Kasumi-1 (cell line): ENCODE data around the gene FPGS.
"Not testable (repeated sequence)": the region's sequence is repeated elsewhere in the genome, so short reads cannot be mapped to it uniquely, and the experiment has no call there.

Experiments
- DNase-seq, 2 experiments: peaks; one replicate each; lab custom pipeline; 2025; lab: John Stamatoyannopoulos, UW

Gene FPGS

GRCh38 chr9:127771570-127772189, 31.0 kb upstream of the FPGS start:
- DNase-seq, result no peak

- no peak for DNase-seq
These were observed 30.1 kb upstream of the FPGS start for GRCh38 chr9:127772603-127773002.

GRCh38 chr9:127773272-127773671, 29.4 kb upstream of the FPGS start:
- no peak for DNase-seq

DNA sequence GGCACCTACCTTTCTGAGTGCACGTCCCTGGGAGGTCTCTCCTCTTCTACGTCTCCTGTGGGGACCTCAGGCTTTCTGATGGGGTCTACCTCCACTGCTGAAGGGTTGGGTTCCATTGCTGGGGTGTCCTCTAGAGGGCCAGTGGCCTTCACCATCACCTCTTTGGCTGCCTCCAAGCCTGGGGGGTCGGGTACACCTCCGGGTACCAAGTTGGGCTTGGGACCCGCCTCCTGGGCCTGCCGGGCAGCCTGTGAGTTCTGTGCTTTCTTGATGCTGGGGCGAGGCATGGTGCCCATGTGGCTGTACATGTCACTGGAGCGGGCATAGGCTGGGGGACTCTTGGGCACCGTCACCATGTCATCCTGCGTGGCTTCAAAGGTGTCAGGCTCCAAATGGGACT, 28.7 kb upstream of the FPGS start:
- DNase-seq, result no peak

DNA sequence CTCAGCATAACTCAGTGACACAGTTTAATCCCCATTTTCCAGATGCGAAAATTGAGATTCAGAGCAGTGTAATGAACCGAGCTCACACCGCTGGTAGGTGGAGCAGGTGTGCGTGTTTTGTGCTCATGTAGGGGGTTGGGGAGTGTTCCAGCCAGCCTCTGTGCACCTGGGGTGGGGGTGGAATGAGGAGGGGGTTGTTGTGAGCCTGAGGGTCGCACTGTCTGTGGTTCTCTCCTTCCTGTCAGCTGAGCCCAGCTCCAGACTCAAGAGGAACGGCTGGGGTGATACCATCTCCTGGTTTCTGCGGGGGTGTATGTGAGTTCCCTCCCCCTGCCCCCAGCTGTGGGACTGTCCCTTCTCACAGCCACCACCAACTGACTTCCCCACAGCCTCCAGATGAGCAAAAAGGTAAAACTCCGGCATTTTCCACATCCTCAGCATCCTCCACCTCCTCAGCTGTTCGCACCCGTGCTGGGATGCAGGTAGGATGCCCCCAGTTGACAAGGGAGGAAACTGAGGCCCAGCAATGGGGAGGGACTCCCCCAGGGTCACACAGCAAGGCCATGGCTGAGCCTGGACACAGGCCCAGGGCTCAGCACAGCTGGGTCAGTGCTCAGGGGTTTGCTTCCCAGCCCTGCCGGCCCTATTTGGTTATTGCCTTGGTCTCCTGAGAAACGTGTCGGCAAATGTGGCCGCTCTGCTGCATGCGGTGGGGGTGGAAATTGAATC, 26.3 kb upstream of the FPGS start:
- peak; percentile 79 to 84 for DNase-seq

DNA sequence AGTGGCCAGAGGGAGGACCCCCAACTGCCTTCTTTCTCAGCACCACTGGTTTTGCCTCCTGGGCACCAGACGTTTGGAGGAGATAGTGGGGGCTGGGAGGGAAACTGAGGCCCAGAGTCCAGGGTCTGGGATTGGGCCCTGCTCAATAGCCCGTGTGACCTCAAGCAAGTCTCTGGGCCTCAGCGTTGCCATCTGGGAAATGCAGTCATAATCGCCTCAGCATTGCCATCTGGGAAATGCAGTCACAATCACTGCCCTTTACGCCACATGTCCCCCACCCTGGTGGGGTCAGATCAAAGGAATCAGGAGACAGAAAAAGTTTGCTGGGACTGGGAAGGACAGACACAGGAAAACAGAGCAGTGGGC, 25.8 kb upstream of the FPGS start:
- DNase-seq, result no peak

DNA sequence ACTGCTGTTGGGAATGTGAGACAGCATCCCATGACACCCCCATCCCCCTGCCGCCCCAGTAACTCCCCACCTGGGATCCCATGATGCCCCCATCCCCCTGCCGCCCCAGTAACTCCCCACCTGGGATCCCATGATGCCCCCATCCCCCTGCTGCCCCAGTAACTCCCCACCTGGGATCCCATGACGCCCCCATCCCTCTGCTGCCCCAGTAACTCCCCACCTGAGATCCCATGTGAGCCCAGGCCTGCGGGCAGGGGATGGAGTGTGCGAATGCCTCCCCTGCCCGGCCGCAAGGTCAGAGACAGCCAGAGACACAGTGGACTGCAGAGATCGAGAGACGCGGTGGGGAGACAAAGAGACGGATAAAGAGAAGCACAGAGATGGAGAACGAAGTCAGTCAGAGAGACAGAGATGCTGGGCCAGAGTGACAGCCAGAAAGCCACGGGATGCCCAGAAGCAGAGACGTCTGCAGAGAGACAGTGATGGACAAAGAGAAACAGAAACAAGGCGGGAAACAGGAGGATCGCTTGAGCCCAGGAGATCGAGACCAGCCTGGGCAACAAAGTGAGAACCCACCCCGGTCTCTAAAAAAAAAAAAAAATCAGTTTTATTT, 25.2 kb upstream of the FPGS start:
- DNase-seq, result no peak

- DNase-seq, result peak; percentile 48 to 57
These were observed 24.2 kb upstream of the FPGS start, which contains the start of gene SH2D3C for GRCh38 chr9:127778280-127779135. Gene SH2D3C, minus strand, starts transcription at chr9:127778666. Its CDS starts 39 bp downstream, at chr9:127778627.

DNA sequence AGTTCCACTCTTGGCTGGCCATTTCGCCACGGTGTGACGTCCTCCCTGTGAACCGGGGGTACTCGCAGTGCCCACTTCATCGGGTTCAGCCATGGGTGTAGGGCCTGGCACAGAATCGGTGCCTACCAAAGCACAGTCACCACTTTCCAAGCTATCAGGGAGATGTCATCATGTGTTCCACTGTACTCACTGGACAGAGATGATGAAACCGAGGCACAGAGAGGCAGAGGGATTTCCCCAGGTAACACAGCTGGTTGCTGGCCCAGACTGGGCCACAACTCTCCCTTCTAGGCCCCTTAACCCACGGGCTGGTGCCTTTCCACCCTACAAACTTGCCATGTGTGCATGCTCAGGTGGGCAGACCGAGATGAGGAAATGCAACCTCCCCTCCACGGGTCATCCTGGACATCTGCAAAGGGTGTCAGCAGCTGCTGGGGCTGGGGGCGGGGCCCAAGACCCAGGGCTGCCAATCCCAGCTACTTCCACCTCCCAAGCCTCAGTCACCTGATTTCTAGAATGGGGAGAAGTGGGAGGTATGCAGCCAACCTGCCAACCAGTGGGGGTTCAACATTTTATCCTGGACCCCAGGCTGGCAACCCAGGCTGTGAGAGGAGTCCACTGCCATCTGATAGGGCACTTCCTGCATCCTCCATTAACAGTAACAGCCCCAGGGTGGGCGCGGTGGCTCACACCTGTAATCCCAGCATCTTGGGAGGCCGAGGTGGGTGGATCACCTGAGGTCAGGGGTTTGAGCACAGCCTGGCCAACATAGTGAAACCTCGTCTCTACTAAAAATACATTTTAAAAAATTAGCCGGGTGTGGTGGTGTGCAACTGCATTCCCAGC, 23.3 kb upstream of the FPGS start:
- DNase-seq, result no peak

DNA sequence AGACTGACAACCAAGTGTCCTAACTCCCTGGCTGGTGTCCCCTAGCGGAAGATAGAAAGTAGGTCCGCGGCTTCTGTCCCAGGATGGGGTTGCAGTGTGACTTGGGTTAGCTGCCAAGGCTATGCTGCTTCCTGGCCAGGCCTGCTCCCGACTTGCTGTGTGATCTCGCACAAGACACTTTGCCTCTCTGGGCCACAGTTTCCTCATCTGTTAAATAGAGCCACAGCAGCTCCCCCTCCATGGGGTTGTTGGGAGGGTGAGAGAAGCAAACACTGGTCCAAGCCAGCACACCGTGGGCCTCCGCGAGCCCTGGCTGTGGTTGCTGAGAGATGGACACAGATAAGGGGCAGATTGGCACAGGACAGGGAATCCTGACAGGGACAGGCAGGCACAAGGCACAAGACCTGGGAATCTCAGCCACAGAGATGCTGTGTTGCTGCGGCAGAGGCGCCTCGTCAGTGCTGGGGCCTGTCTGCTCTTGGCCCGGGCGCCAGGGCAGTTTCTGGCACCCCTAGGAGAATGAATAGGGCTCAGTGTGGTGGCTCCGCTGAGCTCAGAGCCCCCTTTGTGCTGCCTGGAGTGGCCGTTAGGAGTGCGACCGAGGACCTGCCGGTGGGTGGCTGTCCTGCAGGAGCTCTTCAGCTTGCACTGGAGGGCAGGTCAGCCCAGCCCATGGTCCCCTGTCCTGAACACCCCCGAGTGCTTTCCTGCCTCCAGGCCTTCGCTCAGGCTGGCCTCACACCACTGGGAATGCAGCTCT, 22.4 kb upstream of the FPGS start:
- DNase-seq, result no peak

DNA sequence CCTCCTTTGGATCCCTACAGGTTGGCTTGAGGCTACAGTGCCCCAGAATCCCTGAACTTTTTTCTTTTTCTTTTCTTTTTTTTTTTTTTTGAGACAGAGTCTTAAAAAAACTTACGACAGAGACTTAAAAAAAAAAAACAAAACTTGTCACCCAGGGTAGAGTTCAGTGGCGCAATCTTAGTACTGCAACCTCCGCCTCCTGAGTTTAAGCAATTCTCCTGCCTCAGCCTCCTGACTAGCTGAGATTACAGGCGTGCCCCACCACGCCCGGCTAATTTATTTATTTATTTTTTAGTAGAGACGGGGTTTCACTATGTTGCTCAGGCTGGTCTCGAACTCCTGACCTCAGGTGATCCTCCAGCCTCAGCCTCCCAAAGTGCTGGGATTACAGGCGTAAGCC, 21.8 kb upstream of the FPGS start:
- not testable (repeated sequence) for DNase-seq

GRCh38 chr9:127781806-127782205, 20.9 kb upstream of the FPGS start:
- DNase-seq, result no peak

DNA sequence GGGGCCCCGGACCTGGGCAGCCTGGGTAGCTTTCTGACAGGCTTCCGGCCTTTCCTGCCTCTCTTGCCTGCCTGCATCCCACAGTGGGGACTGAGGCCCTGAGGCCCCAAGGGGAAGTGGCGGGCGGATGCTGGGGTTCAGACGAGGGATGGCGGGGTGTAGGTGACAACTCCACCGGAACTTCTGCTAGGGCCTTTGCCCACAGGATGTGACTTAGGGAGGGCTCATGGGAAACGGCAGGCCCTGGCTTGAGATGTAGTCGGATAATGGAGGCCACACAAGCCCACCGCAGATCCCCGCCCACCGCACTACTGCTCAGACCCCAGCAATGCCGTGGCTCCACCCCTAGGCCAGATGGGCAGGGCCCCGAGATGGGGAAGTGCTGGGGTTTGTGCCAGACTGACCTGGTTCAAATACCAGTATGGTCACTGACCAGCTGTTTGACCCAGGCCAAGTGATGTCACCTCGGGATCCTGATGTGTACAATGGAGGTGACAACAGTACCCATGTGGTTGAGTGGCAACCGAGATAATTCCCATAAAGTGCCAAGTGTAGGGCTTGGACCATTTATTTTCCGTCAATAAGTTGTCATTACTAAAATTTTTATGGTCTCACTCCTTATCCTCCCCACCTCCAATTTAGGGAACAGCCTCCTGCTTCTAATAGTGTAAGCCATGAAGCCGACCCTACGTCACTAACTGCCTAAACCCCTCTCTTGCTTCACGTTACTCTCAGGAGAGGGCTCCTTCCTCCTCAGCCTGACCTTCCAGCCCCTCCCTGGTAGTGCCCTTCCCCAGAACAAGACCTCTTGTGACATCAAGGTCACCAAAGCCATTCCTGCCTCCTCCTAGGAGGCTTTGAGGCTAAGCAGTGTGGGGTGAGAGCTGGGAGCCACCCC, 19.3 kb upstream of the FPGS start:
- peak; percentile 98 to 99 for DNase-seq

DNA sequence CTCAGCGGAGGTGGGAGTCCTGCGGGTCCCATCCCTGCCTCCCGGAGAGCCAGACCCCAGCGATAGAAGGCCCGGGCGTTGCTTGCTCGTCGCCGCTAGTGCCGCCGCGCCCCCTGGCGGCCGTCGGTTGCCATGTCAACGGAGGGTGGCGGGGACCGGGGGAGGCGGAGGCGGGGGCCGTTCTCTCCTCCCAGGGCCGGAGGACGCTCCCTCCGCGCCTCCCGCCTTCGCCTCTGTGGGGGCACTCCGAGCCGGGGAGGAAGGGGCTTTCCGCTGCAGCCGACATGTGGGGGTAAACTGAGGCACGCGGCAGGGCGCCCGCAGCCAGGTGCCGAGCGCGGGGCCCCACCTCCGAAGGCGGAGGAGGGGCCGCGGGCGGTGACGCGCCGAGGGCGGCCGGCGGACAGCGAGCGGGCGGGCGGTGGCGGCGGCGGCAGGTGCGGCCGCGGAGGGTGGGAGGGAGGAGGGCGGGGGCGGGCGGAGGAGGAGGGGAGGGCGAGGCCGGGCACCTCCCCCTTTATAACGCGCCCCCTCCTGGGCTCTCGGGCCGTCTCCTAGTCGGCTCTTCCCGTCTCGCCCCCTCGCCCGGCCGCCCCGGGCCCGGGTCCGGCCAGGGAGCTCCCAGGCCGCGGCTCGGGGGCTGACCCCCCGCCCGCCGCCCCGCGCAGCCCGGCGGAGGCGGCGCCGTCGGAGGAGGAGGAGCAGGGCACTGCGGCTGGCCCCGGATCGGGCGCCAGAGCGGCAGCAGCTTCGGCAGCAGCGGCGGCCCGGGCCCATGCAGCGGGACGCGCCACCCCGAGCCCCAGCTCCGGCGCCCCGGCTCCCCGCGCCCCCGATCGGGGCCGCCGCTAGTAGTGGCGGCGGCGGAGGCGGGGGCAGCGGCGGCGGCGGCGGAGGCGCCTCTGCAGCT, 17.4 kb upstream of the FPGS start:
- peak; percentile 65 to 71 for DNase-seq

GRCh38 chr9:127785933-127786772, 16.5 kb upstream of the FPGS start, which contains the start of gene CDK9:
Gene CDK9, plus strand, starts transcription at chr9:127786034. Its CDS starts 115 bp downstream, at chr9:127786149.
- DNase-seq, result peak; percentile 79 to 82

- peak in 1 of 2 experiments; percentile 45 for DNase-seq
These were observed 15.9 kb upstream of the FPGS start for GRCh38 chr9:127786773-127787104.

DNA sequence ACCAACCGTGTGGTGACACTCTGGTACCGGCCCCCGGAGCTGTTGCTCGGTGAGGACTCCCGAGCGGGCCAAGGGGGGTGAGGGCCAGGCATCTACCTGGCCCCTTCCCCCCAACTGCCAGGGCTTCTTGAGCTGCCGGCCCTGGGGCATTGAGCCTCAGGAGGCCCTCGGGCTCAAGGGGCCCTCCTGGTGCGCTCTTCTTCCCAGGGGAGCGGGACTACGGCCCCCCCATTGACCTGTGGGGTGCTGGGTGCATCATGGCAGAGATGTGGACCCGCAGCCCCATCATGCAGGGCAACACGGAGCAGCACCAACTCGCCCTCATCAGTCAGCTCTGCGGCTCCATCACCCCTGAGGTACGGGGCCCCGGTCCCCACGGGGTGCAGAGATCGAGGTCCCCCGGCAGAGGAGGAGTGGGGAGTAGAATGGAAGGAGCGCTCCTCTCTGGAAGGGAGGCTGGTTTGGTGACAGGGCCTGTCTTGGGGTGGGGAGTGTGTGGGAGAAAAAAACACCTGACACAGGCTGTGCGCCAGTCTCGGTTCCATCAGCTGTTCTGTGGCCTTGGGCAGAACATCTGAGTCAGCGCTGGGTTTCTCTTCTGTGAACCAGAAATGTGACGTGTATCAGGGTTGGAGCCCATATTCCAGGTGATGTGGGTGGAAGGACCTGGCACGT, 14.2 kb upstream of the FPGS start:
- no peak for DNase-seq
